Neutrophil (primary cell): ENCODE results near the gene TMEM161A.

ENCODE experiments used
- H3K27ac ChIP-seq: fragments of 200-600 bp; sonication (generic); 2 replicates; pipeline ENCODE4 v1.5.1; 2016; ENCODE audit warnings: mild to moderate bottlenecking, moderate library complexity
- H3K27me3 ChIP-seq: fragments of 200-600 bp; sonication (generic); 2 replicates; pipeline ENCODE4 v1.6.0; 2016; ENCODE audit warnings: mild to moderate bottlenecking
- H3K36me3 ChIP-seq: fragments of 200-600 bp; sonication (generic); 2 replicates; pipeline ENCODE4 v1.5.1; 2017
- H3K4me1 ChIP-seq, 2 experiments: fragments of 200-600 bp in 1 of 2; sonication (generic) in 1 of 2; 1 replicate in 1 of 2; 2 replicates in 1 of 2; pipeline versions ENCODE4 v1.5.1 to v1.6.1; 2013 to 2016; ENCODE audit warnings: low read depth in 1 of 2, low read length in 1 of 2, mild to moderate bottlenecking in 1 of 2, moderate library complexity in 1 of 2; ENCODE audit not compliant: control insufficient read depth in 1 of 2, insufficient read depth in 1 of 2
- H3K4me3 ChIP-seq, 2 experiments: fragments of 200-600 bp in 1 of 2; sonication (generic) in 1 of 2; 1 replicate in 1 of 2; 2 replicates in 1 of 2; pipeline ENCODE4 v1.5.1; 2013 to 2016; ENCODE audit warnings: low read depth in 1 of 2, low read length in 1 of 2, mild to moderate bottlenecking in 1 of 2, moderate library complexity in 1 of 2
- H3K9me3 ChIP-seq: fragments of 200-600 bp; sonication (generic); 2 replicates; pipeline ENCODE4 v1.5.1; 2016
- TF ChIP-seq, protein P1 (sequence below): fragments of 200-600 bp; sonication (generic); IDR thresholded peaks from 2 replicates; pipeline ENCODE4 v1.5.1; 2016; ENCODE audit warnings: antibody characterized with exemption

TMEM161A gene

GRCh38 chr19:19138109-19138981, at the start of gene TMEM161A:
TMEM161A (minus strand) TSS chr19:19138478; CDS start chr19:19138428, 50 bp downstream.
- Histone ChIP-seq H3K4me3 (peak within 1 kb of the TSS; percentile 61 to 84), H3K36me3 (no peaks in the 10 kb centered on the region), H3K9me3 (no peaks in the 10 kb centered on the region), H3K27ac (no peak within 1 kb of the TSS), H3K27me3 (peaks cover 15% of the 10 kb centered on the region), H3K4me1 (peaks cover 15 to 27% of the 10 kb centered on the region in 2 experiments)
- TF ChIP-seq, protein P1, sequence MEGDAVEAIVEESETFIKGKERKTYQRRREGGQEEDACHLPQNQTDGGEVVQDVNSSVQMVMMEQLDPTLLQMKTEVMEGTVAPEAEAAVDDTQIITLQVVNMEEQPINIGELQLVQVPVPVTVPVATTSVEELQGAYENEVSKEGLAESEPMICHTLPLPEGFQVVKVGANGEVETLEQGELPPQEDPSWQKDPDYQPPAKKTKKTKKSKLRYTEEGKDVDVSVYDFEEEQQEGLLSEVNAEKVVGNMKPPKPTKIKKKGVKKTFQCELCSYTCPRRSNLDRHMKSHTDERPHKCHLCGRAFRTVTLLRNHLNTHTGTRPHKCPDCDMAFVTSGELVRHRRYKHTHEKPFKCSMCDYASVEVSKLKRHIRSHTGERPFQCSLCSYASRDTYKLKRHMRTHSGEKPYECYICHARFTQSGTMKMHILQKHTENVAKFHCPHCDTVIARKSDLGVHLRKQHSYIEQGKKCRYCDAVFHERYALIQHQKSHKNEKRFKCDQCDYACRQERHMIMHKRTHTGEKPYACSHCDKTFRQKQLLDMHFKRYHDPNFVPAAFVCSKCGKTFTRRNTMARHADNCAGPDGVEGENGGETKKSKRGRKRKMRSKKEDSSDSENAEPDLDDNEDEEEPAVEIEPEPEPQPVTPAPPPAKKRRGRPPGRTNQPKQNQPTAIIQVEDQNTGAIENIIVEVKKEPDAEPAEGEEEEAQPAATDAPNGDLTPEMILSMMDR, result peak; percentile 52

GRCh38 chr19:19186742-19187141, 48.5 kb upstream of the TMEM161A start:
- Histone ChIP-seq H3K36me3 (peaks cover 30% of the 10 kb centered on the region), H3K4me1 (peaks cover 86 to 100% of the 10 kb centered on the region in 2 experiments), H3K9me3 (no peaks in the 10 kb centered on the region), H3K27ac (peak overlapping the region; percentile 97), H3K27me3 (no peaks in the 10 kb centered on the region), H3K4me3 (peak overlapping the region; percentile 22 to 25)
- TF ChIP-seq, protein P1, result no peak

DNA sequence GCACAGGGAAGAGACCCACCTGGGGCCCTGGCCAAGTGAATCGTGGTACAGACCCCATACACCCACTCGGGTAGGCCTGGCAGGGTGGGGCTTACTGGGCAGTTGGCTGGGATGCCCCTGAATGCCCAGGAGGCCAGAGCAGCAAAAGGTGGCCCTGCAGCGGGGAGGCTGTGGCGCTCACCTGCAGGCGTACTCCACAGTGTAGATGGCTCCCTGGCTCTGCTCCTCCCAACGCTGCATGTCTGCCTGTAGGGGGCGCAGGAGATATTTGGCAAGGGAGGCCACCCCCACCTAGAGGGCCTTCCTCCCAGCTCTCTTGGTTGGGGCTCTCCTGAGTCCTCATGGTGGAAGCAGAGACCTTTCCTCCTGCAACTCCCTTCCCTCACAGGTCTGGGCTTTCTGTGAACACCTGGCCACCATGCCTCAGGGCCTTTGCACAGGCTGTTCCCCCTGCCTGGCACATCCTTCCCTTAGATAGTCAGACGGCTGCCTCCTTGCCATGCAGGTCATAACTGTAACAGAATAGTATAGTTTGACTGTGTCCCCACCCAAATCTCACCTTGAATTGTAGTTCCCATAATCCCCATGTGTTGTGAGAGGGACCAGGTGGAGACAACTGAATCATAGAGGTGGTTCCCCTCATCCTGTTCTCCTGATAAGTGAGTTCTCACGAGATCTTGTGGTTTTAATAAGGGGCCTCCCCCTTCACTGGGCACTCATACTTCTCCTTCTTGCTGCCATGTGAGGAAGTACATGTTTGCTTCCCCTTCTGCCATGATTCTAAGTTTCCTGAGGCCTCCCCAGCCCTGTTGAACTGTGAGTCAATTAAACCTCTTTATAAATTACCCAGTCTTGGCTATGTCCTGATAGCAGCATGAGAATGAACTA, 47.8 kb upstream of the TMEM161A start:
- Histone ChIP-seq H3K4me3 (peak overlapping the region; percentile 22 to 25), H3K27ac (peak overlapping the region; percentile 97)
- TF ChIP-seq, protein P1, result no peak

DNA sequence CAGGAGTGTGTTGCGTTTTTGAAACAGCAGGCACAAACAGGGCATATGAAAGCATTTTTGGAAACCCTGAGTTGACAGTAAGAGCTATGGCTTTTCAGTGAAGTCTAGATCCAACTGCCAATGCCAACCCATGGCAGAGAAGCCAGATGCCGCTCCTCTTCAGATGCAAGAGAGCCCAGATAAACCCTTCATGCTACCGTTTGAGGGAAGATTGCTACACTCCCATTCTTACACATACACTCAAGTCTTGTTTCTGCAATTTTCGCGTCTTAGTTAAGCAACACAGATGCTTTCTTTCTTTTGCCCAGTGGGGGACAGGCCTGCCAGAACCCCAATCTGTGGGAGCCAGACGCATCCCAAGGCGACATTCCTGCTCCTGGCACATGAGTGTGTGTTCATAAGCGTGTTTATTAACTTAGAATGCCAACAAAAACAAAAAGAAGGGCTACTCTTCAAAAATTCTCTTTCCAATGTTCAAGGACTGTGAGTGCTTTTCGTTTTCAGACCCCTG, 43.3 kb upstream of the TMEM161A start:
- Histone ChIP-seq H3K9me3 (no peaks in the 10 kb centered on the region), H3K27ac (peak overlapping the region; percentile 88), H3K36me3 (peaks cover 72% of the 10 kb centered on the region), H3K4me1 (peaks cover 55 to 68% of the 10 kb centered on the region in 2 experiments), H3K27me3 (no peaks in the 10 kb centered on the region), H3K4me3 (peak overlapping the region in 1 of 2 experiments; percentile 35)
- TF ChIP-seq, protein P1, result no peak

More for the DNA sequence above, 47.8 kb upstream of the TMEM161A start:
- peaks cover 36% of the 10 kb centered on the region for H3K36me3 ChIP-seq
- H3K9me3 ChIP-seq, result no peaks in the 10 kb centered on the region
- peaks cover 90 to 100% of the 10 kb centered on the region in 2 experiments for H3K4me1 ChIP-seq
- H3K27me3 ChIP-seq, result no peaks in the 10 kb centered on the region
